Keratinocyte (primary cell): ENCODE measurements around the gene SERPINA1.

Experiments used
- CTCF ChIP-seq, 3 experiments: IDR thresholded peaks in 1 of 3; conservative IDR thresholded peaks in 1 of 3; optimal IDR thresholded peaks in 1 of 3; 2 replicates in 2 of 3; 3 replicates in 1 of 3; pipeline versions ENCODE3 to v1.5.1; 2011; ENCODE audit warnings: low read length in 3 of 3, mild to moderate bottlenecking in 3 of 3, moderate library complexity in 2 of 3, control low read depth in 1 of 3, inconsistent platforms in 1 of 3; ENCODE audit not compliant: insufficient read depth in 2 of 3; ENCODE audit errors: extremely low read depth in 1 of 3
- EZH2 ChIP-seq: IDR thresholded peaks from one replicate; pipeline ENCODE4 v1.6.1; 2012; ENCODE audit warnings: inconsistent platforms, mild to moderate bottlenecking, low read length, moderate library complexity

- no peak for TF ChIP-seq CTCF (optimal IDR thresholded peaks at IDR 0.05 in 1 of 3, IDR thresholded peaks at IDR 0.05 in 1 of 3, conservative IDR thresholded peaks at IDR 0.05 in 1 of 3; ENCODE audit: extremely low read depth in 1 of 3, insufficient read depth in 2 of 3, low read length in 3 of 3)
- TF ChIP-seq EZH2: no peak
These were observed 3.0 kb upstream of the SERPINA1 start for GRCh38 chr14:94391281-94391975.
